HL-60 (cell line): ENCODE data around the gene CDHR3.

ENCODE experiments used
- DNase-seq, 2 experiments: peaks; one replicate each; pipeline ENCODE4 v3.0.0-alpha.2; 2010 to 2020; ENCODE audit warnings: low read depth in 1 of 2, low spot score in 1 of 2
- H3K27ac ChIP-seq: fragments of 250-450 bp; sonication (Bioruptor Pico); replicated peaks from 2 replicates; pipeline ENCODE4 v1.5.1; 2020; ENCODE audit warnings: mild to moderate bottlenecking, moderate library complexity
- H3K27me3 ChIP-seq: fragments of 250-450 bp; sonication (Bioruptor Pico); 2 replicates; pipeline ENCODE4 v1.5.1; 2021; ENCODE audit warnings: mild to moderate bottlenecking, moderate library complexity; ENCODE audit not compliant: insufficient read depth, poor library complexity, severe bottlenecking
- H3K4me3 ChIP-seq: replicated peaks from 2 replicates; pipeline ENCODE4 v1.5.1; 2011; ENCODE audit warnings: mild to moderate bottlenecking, control low read depth, low read length; ENCODE audit not compliant: insufficient read depth
- GABPA ChIP-seq: IDR thresholded peaks from 2 replicates; pipeline ENCODE4 v1.6.1; 2012; ENCODE audit warnings: low read depth
- POLR2AphosphoS5 ChIP-seq: IDR thresholded peaks from 2 replicates; pipeline ENCODE4 v1.6.1; 2012; ENCODE audit warnings: low read depth
- REST ChIP-seq: IDR thresholded peaks from 2 replicates; pipeline ENCODE4 v1.6.1; 2012; ENCODE audit warnings: low read depth; ENCODE audit not compliant: insufficient replicate concordance
- SPI1 ChIP-seq: IDR thresholded peaks from 2 replicates; pipeline ENCODE4 v1.6.1; 2012; ENCODE audit warnings: low read depth, mild to moderate bottlenecking, borderline replicate concordance
- TF ChIP-seq, protein P1 (sequence below): IDR thresholded peaks from one replicate; pipeline ENCODE4 v1.5.1; 2011; ENCODE audit warnings: low read length, control low read depth, inconsistent platforms; ENCODE audit not compliant: insufficient read depth

CDHR3 gene

DNA sequence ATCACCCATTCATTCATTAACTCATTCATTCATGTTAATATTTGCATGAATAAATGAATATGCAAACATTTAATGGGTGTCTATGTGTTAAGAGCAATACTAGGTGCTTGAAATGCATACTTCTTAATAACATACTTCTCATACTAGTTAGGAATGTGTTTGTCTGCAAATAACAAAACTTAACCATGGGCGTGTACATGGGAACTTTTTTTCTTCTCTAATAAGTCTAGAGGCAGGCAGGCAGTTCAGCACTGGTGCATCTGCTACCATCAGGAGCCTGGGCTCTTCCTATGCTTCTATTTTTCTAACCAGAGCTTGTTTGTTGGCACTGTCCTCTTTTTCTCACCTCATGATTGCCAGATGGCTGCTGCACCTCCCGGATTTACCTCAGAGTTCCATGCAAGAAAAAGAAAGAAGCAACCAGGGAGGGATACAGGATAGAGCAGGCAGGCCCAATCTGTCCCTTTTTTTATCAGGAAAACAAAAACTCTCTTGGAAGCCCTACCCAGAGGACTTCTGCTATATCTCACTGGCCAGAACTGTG lies 22.7 kb downstream of the CDHR3 start:
- TF ChIP-seq GABPA, result no peak
- TF ChIP-seq SPI1, result no peak
- no peak for TF ChIP-seq REST
- TF ChIP-seq, protein P1, sequence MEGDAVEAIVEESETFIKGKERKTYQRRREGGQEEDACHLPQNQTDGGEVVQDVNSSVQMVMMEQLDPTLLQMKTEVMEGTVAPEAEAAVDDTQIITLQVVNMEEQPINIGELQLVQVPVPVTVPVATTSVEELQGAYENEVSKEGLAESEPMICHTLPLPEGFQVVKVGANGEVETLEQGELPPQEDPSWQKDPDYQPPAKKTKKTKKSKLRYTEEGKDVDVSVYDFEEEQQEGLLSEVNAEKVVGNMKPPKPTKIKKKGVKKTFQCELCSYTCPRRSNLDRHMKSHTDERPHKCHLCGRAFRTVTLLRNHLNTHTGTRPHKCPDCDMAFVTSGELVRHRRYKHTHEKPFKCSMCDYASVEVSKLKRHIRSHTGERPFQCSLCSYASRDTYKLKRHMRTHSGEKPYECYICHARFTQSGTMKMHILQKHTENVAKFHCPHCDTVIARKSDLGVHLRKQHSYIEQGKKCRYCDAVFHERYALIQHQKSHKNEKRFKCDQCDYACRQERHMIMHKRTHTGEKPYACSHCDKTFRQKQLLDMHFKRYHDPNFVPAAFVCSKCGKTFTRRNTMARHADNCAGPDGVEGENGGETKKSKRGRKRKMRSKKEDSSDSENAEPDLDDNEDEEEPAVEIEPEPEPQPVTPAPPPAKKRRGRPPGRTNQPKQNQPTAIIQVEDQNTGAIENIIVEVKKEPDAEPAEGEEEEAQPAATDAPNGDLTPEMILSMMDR, result no peak
- TF ChIP-seq POLR2AphosphoS5, result no peak
- DNase-seq, result no peak

GRCh38 chr7:105987046-105987445 lies 24.0 kb downstream of the CDHR3 start:
- TF ChIP-seq POLR2AphosphoS5 (no peak), REST (no peak), GABPA (no peak), SPI1 (no peak)
- TF ChIP-seq, protein P1, result no peak
- no peak overlapping the region for H3K27ac ChIP-seq
- DNase-seq, result no peak
- H3K27me3 ChIP-seq, result peaks cover 34% of the 10 kb centered on the region
- no peak overlapping the region for H3K4me3 ChIP-seq

More for the DNA sequence above, 22.7 kb downstream of the CDHR3 start:
- Histone ChIP-seq H3K27me3 (peaks cover 22% of the 10 kb centered on the region), H3K4me3 (no peak overlapping the region), H3K27ac (no peak overlapping the region)

DNA sequence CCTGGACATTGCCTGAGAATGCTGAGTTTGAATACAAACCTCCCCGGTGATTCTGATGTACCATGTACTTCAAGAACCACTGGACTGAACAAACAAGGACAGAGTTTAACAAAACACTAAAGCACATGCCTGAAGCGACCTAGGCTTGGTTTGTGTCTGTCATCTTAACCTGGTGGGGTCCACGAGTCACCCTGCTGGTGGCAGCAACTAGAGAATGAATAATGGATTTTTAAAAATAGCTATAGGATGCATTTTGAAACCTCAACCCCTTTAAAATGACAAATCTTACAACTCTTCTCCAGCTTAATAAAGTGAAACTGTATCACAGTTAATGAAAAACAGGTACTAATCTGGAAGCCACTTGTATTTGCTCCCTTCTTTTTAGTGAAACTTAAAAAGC lies 25.2 kb downstream of the CDHR3 start:
- Histone ChIP-seq H3K4me3 (no peak overlapping the region), H3K27me3 (peaks cover 39% of the 10 kb centered on the region), H3K27ac (no peak overlapping the region)
- no peak for DNase-seq
- TF ChIP-seq GABPA (no peak), SPI1 (no peak), REST (no peak), POLR2AphosphoS5 (no peak)
- TF ChIP-seq, protein P1, result no peak
